AG04450 (cell line): ENCODE data around the gene PDK2. TPM values are rescaled to one million over a fixed set of nuclear protein-coding genes. Genes with fewer than 3 reads are reported as not detected.

Source experiments
- CTCF ChIA-PET: fragments of 300-600, 350-600 bp; formaldehyde crosslinking; extraction: SDS; loops from one replicate; lab custom pipeline; 2022; ENCODE audit warnings: antibody characterized with exemption, inconsistent platforms; lab: Charles Lee
- POLR2A ChIA-PET: fragments of 350-600 bp; formaldehyde crosslinking; extraction: SDS; loops from one replicate; lab custom pipeline; 2021; ENCODE audit warnings: antibody characterized with exemption, inconsistent platforms; lab: Yijun Ruan, JAX
- DNase-seq: peaks from one replicate; pipeline ENCODE4 v3.0.0-alpha.2; 2011; ENCODE audit warnings: low read depth, low spot score
- H3K27ac ChIP-seq: one replicate; pipeline ENCODE4 v1.5.1; 2012; ENCODE audit warnings: low read depth, low read length, control low read depth
- H3K27me3 ChIP-seq: one replicate; pipeline ENCODE4 v1.6.0; 2012; ENCODE audit warnings: low read length; ENCODE audit not compliant: control insufficient read depth, insufficient read depth
- H3K4me3 ChIP-seq: 2 replicates; pipeline ENCODE4 v1.5.1; 2011; ENCODE audit warnings: mild to moderate bottlenecking, low read depth, low read length, control low read depth
- H3K9me3 ChIP-seq: 2 replicates; pipeline ENCODE4 v1.5.1; 2012; ENCODE audit warnings: low read length; ENCODE audit not compliant: control insufficient read depth, insufficient read depth
- polyA plus RNA-seq: library from polyadenylated mRNA; depleted of rRNA; stranded (reverse); fragments of >200 nt; gene quantifications from 2 replicates; pipeline ENCODE4 v1.2.3, GENCODE V29; 2011
- TF ChIP-seq, protein P1 (sequence below): IDR thresholded peaks from 2 replicates; pipeline ENCODE4 v1.5.1; 2011; ENCODE audit warnings: low read depth, low read length, control low read depth, inconsistent platforms

PDK2 gene
- polyA plus RNA-seq, 1 experiment: 62.4 TPM

DNA sequence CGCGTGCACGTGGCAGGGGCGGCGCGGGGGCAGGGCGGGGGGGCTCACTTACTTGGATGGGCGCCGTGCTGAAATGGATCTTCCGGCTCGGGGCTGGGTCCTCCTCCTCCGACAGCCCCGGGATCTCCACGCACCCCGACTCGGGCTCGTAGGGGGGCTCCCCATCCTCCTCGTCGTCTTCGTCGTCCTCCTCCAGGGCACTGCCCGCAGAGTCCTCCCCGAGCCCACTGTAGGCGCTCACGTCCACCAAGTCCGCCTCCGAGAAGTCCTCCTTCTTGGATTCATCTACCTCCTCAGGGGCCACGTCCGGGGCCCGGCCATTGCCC lies 53.9 kb downstream of the PDK2 start:
- no peak for DNase-seq
- H3K9me3 ChIP-seq: no peaks in the 10 kb centered on the region; the same call in 1 of the 2 replicates
- peak overlapping the region; percentile 75 for H3K27ac ChIP-seq
- TF ChIP-seq, protein P1, sequence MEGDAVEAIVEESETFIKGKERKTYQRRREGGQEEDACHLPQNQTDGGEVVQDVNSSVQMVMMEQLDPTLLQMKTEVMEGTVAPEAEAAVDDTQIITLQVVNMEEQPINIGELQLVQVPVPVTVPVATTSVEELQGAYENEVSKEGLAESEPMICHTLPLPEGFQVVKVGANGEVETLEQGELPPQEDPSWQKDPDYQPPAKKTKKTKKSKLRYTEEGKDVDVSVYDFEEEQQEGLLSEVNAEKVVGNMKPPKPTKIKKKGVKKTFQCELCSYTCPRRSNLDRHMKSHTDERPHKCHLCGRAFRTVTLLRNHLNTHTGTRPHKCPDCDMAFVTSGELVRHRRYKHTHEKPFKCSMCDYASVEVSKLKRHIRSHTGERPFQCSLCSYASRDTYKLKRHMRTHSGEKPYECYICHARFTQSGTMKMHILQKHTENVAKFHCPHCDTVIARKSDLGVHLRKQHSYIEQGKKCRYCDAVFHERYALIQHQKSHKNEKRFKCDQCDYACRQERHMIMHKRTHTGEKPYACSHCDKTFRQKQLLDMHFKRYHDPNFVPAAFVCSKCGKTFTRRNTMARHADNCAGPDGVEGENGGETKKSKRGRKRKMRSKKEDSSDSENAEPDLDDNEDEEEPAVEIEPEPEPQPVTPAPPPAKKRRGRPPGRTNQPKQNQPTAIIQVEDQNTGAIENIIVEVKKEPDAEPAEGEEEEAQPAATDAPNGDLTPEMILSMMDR: no peak
- ChIA-PET CTCF (interaction anchor here (5.5 kb wide), 1 partner anchor 12 kb away, joined by 25 read pairs; no protein-coding TSS in a partner anchor), POLR2A (no interaction called here)
- peak overlapping the region; percentile 79 for H3K4me3 ChIP-seq
- no peaks in the 10 kb centered on the region for H3K27me3 ChIP-seq

DNA sequence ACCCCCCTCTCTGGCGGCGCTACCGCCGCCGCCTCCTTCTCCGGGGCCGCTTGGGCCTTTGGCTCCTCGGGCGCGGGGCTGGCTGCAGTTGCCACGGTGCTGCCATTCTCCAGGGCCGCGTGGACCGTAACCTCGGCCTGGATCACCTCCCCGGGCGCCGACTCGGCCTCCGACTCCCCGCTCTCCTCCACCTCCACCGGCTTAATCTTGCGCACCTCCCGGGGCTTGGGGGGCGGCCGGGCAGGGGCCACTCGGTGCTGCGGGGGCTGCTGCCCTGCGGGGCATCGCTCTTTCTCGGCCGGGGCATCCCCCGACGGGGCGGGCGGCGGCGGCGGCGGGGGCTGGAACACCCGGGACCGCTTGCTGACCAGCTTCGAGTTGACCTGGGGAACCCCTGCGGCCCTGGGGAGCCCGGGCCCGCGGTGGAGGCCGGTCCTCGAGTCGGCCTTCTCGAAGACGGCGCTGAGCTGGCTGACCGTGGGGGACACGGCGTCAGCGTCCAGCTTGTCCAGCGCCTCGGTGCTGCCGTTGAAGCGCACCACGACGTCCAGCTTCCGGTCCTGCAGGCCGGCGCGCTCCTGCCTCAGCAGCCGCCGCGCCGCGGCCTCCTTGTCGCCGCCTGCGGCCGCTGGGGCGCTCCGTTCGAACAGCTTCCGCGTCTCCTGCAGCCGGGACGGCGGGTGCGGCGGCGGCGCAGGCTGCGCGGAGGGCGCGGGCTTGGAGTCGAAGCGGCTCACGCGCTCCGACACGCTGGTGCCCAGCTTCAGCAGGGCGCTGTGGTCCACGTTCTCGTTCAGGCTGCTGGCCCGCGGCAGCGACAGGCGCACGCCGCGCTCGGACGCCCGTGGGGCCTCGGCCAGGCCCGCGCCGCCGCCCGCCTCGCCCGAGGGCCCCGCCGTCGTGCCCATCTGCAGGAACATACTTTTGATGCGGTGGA lies 54.5 kb downstream of the PDK2 start:
- ChIA-PET CTCF (interaction anchor here (0.6 to 5.5 kb wide), 5 partner anchors 12 to 366 kb away, joined by 3 to 25 read pairs (median 5); no protein-coding TSS in a partner anchor), POLR2A (no interaction called here)
- H3K9me3 ChIP-seq: no peaks in the 10 kb centered on the region; the same call in 1 of the 2 replicates
- TF ChIP-seq, protein P1: no peak
- H3K4me3 ChIP-seq: peak overlapping the region; percentile 79
- no peaks in the 10 kb centered on the region for H3K27me3 ChIP-seq
- DNase-seq: no peak
- peak overlapping the region; percentile 75 for H3K27ac ChIP-seq

- DNase-seq: no peak
- Histone ChIP-seq H3K4me3 (peak within 1 kb of the TSS; percentile 79), H3K9me3 (no peaks in the 10 kb centered on the region; the same call in 1 of the 2 replicates), H3K27me3 (no peaks in the 10 kb centered on the region), H3K27ac (peak within 1 kb of the TSS; percentile 75)
- ChIA-PET CTCF (interaction anchor here (0.6 to 3.5 kb wide), 6 partner anchors 11 to 365 kb away, joined by 3 to 37 read pairs (median 5); no protein-coding TSS in a partner anchor), POLR2A (interaction anchor here (0.6 kb wide), 1 partner anchor 50 kb away, joined by 3 read pairs; no protein-coding TSS in a partner anchor)
- TF ChIP-seq, protein P1: no peak
Measured at GRCh38 chr17:50150354-50151040, 55.3 kb downstream of the PDK2 start, which contains the start of gene PPP1R9B. Gene PPP1R9B (minus strand): TSS chr17:50150677. CDS start chr17:50150513, 164 bp downstream.

DNA sequence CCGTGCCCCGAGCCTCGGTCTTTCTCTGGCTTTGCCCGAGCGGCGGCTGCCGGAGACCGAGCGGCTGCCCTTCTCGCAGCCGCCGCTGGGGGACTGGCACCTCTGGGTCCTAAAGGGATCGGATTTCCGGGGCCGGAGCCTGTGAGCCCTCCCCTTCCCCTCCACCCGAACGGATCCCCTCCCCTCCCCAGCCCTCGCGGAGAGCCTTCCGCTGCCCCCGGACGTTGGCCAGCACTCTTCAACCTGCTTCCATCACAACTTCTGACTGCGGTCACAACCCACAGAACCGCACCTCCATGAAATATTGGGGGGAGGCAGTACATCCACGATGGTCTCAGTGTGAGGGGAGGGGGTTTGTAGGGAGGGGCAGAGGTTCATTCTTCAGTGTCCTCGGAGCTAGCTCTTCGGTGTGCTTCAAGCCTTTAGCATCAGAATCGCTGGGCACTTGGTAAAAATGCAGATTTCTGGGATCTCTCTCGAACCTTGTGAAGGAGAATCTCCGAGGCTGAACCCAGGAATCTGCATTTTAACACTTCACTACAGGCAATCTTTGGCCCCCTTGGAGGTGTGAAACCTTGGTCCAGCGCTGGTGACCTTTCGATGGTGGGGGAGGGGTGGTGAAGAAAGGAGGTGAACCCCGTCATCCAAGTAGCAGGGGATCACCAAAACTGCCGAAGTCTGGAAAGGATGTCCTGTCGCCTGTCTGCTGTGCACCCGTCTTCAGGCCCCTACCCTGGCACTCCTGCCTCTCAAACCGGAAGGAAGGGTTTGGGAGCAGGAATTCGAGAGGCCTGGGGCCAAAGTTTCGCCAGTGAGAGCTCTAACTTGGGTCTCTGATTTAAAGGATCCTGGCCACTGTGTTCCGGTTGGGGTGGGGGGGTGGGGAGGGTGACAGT lies 56.1 kb downstream of the PDK2 start:
- Histone ChIP-seq H3K9me3 (no peaks in the 10 kb centered on the region; the same call in 1 of the 2 replicates), H3K4me3 (peak overlapping the region; percentile 79), H3K27me3 (no peaks in the 10 kb centered on the region), H3K27ac (peak overlapping the region; percentile 67)
- TF ChIP-seq, protein P1: peak; percentile 69
- CTCF ChIA-PET: interaction anchor here (0.6 to 3.5 kb wide), 12 partner anchors 10 to 211 kb away, joined by 3 to 37 read pairs (median 5); no protein-coding TSS in a partner anchor
- POLR2A ChIA-PET: interaction anchor here (0.6 to 2.3 kb wide), 11 partner anchors 10 to 715 kb away, joined by 3 to 15 read pairs (median 4); partner anchors contain the start of genes COL1A1 and TOB1
- peak; percentile 69 for DNase-seq
